ENCODE measurements around the gene AGK. TPM values are rescaled to one million over a fixed set of nuclear protein-coding genes. Genes with fewer than 3 reads are reported as not detected.
"Not testable (repeated sequence)": the region's sequence is repeated elsewhere in the genome, so short reads cannot be mapped to it uniquely, and the experiment has no call there.

The AGK gene
- total and polyA plus RNA-seq, 9 donors = 15.7 to 23.4 (median 18.4) TPM

DNA sequence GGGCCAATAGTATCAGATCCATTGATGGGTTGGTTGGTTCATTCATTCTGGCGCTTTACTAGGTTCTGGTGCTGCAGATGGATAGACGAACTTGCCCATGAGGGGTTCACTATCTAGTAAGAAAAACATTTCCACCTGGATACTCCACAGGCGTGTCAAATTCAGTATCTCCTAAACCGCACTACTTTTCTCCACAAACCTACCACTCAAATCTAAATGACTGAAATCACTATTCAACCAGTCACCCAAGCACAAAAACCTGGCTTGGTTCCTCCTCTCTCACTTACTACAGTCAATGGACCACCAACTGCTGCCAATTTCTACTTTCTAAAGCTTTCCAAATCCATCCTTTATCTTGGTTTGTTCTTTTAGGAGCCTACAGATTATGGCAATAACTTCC lies 572 bp downstream of the AGK start:
- H3K4me1 ChIP-seq (ENCODE audit: control insufficient read depth, insufficient read depth, low read length) = peaks cover 14% of the 10 kb centered on the region
- H3K27me3 ChIP-seq (ENCODE audit: control insufficient read depth, insufficient read depth, low read length) = no peaks in the 10 kb centered on the region
- peak overlapping the region; percentile 71 for H3K4me3 ChIP-seq (ENCODE audit: low read length)
- H3K27ac ChIP-seq (ENCODE audit: low read length) = peak overlapping the region; percentile 42
- peaks cover 8% of the 10 kb centered on the region for H3K36me3 ChIP-seq (ENCODE audit: control insufficient read depth, insufficient read depth, low read length)
- no peak for DNase-seq
- 10% methylated on average over 3 of the region's 4 CpGs for WGBS (ENCODE audit: insufficient coverage)
- H3K9me3 ChIP-seq (replicated peaks; ENCODE audit: control insufficient read depth, low read depth, low read length) = no peaks in the 10 kb centered on the region

DNA sequence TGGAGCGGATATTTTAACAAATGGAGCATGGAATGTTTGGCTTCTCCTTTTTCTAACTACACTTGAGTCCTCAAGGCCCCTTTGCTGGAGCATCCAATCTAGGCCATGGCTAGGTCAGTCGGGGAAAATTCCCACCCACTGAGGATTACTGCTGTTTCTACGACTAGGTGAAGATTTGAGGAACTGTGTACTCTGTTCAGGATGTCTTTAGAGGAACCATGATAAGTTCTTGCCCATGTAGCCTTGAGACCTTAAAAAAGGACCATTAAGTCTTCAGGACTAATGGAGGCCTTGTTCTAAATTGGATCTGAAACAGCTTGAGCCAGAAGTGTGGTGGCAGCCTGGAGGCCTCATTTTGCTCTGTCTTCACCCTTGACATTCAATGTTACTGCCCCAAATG lies 6.2 kb downstream of the AGK start:
- no CpG with 5 or more reads among the region's 3 CpGs for WGBS (ENCODE audit: insufficient coverage)
- Histone ChIP-seq H3K9me3 (replicated peaks; ENCODE audit: control insufficient read depth, low read depth, low read length) (no peaks in the 10 kb centered on the region), H3K4me1 (ENCODE audit: control insufficient read depth, insufficient read depth, low read length) (no peaks in the 10 kb centered on the region), H3K27me3 (ENCODE audit: control insufficient read depth, insufficient read depth, low read length) (no peaks in the 10 kb centered on the region), H3K36me3 (ENCODE audit: control insufficient read depth, insufficient read depth, low read length) (peaks cover 10% of the 10 kb centered on the region), H3K4me3 (ENCODE audit: low read length) (no peak overlapping the region), H3K27ac (ENCODE audit: low read length) (no peak overlapping the region)
- no peak for DNase-seq

DNA sequence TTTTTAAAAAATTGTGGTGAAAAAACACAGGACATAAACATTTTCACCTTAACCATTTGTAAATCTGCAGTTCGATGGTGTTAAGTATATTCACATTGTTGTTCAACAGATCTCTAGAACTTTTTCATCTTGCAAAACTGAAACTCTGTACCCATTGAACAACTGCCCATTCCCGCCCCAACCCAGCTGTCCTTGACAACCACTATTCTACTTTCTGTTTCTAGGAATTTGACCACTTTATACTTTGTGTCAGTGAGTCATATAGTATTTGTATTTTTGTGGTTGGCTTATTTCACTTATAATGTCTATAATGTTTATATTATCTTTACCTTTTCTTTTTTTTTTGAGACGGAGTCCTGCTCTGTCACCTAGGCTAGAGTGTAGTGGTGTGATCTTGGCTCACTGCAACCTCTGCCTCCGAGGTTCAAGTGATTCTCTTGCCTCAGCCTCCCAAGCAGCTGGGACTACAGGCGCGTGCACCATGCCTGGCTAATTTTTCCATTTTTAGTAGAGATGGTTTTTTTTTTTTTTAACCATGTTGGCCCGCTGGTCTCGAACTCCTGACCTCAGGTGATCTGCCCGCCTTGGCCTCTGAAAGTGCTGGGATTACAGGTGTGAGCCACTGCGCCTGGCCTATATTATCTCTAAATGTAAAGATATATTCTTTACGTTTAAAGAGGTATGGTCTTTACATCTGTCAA lies 6.8 kb downstream of the AGK start:
- H3K27me3 ChIP-seq (ENCODE audit: control insufficient read depth, insufficient read depth, low read length); H3K4me1 ChIP-seq (ENCODE audit: control insufficient read depth, insufficient read depth, low read length); H3K9me3 ChIP-seq (replicated peaks; ENCODE audit: control insufficient read depth, low read depth, low read length); H3K27ac ChIP-seq (ENCODE audit: low read length); DNase-seq; H3K4me3 ChIP-seq (ENCODE audit: low read length): not testable (repeated sequence)
- 100% methylated on average over 1 of the region's 11 CpGs for WGBS (ENCODE audit: insufficient coverage)
- peaks cover 12% of the 10 kb centered on the region for H3K36me3 ChIP-seq (ENCODE audit: control insufficient read depth, insufficient read depth, low read length)

DNA sequence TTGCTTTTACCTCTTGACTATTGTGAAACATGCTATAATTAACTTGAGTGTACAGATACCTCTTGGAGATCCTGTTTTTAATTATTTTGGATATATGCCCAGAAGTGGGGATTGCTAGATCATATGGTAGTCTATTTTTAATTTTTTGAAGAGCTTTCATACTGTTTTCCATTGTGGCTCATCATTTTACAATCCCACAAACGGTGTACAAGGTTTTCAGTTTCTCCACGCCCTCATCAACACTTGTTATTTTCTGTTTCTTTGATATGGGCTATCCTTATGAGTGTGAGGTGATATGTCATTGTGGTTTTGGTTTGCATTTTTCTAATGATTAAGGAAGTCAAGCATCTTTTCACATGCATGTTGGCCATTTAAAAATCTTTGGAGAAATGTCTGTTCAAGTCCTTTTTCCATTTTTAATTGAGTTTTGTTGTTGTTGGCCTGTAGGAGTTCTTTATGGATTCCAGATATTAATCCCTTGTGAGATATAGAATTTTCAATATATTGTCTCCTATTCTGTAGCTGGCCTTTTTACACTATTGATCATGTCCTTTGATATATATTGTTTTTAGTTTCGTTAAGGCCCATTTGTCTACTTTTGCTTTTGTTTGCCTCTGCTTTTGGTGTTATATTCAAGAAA lies 7.5 kb downstream of the AGK start:
- no peaks in the 10 kb centered on the region for H3K27me3 ChIP-seq (ENCODE audit: control insufficient read depth, insufficient read depth, low read length)
- DNase-seq = no peak
- no CpG with 5 or more reads among the region's 3 CpGs for WGBS (ENCODE audit: insufficient coverage)
- H3K36me3 ChIP-seq (ENCODE audit: control insufficient read depth, insufficient read depth, low read length) = peaks cover 12% of the 10 kb centered on the region
- H3K4me3 ChIP-seq (ENCODE audit: low read length) = no peak overlapping the region
- no peak overlapping the region for H3K27ac ChIP-seq (ENCODE audit: low read length)
- no peaks in the 10 kb centered on the region for H3K9me3 ChIP-seq (replicated peaks; ENCODE audit: control insufficient read depth, low read depth, low read length)
- H3K4me1 ChIP-seq (ENCODE audit: control insufficient read depth, insufficient read depth, low read length) = no peaks in the 10 kb centered on the region

DNA sequence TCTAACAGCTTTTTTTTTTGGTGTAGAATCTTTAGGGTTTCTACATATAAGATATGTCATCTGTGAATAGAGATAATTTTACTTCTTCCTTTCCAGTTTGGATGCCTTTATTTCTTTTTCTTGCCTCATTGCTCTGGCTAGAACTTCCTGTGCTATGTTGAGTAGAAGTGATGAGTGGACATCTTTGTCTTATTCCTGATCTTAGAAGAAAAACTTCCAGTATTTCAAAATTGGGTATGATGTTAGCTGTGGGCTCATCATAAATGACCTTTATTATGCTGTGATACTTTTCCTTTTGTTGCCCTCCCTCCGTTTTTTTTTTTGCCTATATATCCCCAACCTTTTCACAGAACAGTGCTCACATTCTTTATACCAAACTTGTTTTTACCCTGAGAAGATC lies 8.8 kb downstream of the AGK start:
- H3K27me3 ChIP-seq (ENCODE audit: control insufficient read depth, insufficient read depth, low read length) = no peaks in the 10 kb centered on the region
- no peaks in the 10 kb centered on the region for H3K4me1 ChIP-seq (ENCODE audit: control insufficient read depth, insufficient read depth, low read length)
- no peak overlapping the region for H3K4me3 ChIP-seq (ENCODE audit: low read length)
- WGBS (ENCODE audit: insufficient coverage) = no CpG with 5 or more reads among the region's 1 CpG
- no peak for DNase-seq
- H3K27ac ChIP-seq (ENCODE audit: low read length) = no peak overlapping the region
- peaks cover 12% of the 10 kb centered on the region for H3K36me3 ChIP-seq (ENCODE audit: control insufficient read depth, insufficient read depth, low read length)
- no peaks in the 10 kb centered on the region for H3K9me3 ChIP-seq (replicated peaks; ENCODE audit: control insufficient read depth, low read depth, low read length)

DNA sequence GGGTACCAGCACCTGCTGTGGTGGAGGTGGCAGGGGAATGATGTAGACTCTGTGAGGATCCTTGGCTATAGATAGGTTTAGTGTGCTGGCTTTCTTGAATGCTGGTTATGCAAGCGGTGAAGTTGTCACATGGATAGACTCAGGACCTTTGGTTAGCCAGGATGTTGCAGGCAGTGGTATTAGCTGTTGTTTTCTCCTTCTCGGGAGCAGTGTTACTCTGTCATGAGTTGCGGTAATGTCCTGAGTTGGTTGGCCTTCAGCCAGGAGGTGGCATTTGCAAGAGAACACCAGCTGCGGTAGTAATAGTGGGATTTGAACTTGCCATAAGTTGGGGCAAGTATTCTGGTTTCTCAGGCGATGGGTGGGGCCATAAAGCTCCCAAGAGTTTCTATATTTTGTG lies 10.8 kb downstream of the AGK start:
- WGBS (ENCODE audit: insufficient coverage) = 91% methylated on average over 4 of the region's 5 CpGs
- no peak overlapping the region for H3K27ac ChIP-seq (ENCODE audit: low read length)
- H3K4me3 ChIP-seq (ENCODE audit: low read length) = no peak overlapping the region
- no peaks in the 10 kb centered on the region for H3K27me3 ChIP-seq (ENCODE audit: control insufficient read depth, insufficient read depth, low read length)
- peaks cover 8% of the 10 kb centered on the region for H3K36me3 ChIP-seq (ENCODE audit: control insufficient read depth, insufficient read depth, low read length)
- H3K4me1 ChIP-seq (ENCODE audit: control insufficient read depth, insufficient read depth, low read length) = no peaks in the 10 kb centered on the region
- H3K9me3 ChIP-seq (replicated peaks; ENCODE audit: control insufficient read depth, low read depth, low read length) = no peaks in the 10 kb centered on the region
- no peak for DNase-seq

DNA sequence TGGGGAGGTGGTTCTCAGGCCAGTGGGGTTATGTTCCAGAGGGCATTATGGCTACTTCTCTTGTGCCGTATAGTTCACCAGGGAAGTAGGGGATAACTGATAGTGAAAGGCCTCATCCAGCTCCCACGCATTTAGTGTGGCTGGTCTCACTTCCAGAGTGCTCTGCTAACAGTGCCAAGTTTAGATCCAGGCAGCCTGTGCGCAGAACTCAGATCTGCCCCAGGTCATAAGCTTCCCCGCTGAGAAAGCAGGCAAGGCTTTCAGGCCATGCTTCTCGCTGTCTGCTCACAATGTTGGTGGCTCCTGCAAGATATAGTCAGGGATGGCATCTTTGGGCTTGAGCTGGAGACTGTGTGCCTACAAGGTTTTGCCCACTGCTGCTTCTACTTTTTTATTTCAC lies 11.3 kb downstream of the AGK start:
- WGBS (ENCODE audit: insufficient coverage) = 95% methylated on average over 4 of the region's 5 CpGs
- Histone ChIP-seq H3K9me3 (replicated peaks; ENCODE audit: control insufficient read depth, low read depth, low read length) (no peaks in the 10 kb centered on the region), H3K27ac (ENCODE audit: low read length) (no peak overlapping the region), H3K27me3 (ENCODE audit: control insufficient read depth, insufficient read depth, low read length) (no peaks in the 10 kb centered on the region), H3K36me3 (ENCODE audit: control insufficient read depth, insufficient read depth, low read length) (peaks cover 8% of the 10 kb centered on the region), H3K4me3 (ENCODE audit: low read length) (no peak overlapping the region), H3K4me1 (ENCODE audit: control insufficient read depth, insufficient read depth, low read length) (no peaks in the 10 kb centered on the region)
- DNase-seq = no peak

DNA sequence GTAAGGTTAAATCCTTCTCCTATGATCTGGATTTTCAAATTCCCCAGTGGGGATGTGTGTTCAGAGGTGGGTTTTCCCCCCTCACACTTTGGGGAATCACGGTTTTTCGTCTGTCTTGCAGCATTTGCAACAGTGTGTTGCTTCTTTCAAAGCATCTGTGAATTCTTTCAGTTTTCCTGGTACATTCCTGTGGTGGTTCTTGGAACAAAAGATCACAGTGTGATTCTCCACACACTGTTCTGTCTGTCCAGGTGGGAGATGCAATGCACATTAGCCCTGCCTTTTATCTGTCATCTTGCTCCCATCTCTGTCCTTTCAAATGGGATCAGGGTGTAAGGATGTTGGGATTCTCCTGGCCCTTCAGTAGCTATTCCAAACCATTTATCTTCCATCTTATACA lies 11.8 kb downstream of the AGK start:
- no peak for DNase-seq
- WGBS (ENCODE audit: insufficient coverage) = no CpG with 5 or more reads among the region's 2 CpGs
- Histone ChIP-seq H3K9me3 (replicated peaks; ENCODE audit: control insufficient read depth, low read depth, low read length) (no peaks in the 10 kb centered on the region), H3K27me3 (ENCODE audit: control insufficient read depth, insufficient read depth, low read length) (no peaks in the 10 kb centered on the region), H3K36me3 (ENCODE audit: control insufficient read depth, insufficient read depth, low read length) (peaks cover 9% of the 10 kb centered on the region), H3K27ac (ENCODE audit: low read length) (no peak overlapping the region), H3K4me1 (ENCODE audit: control insufficient read depth, insufficient read depth, low read length) (no peaks in the 10 kb centered on the region), H3K4me3 (ENCODE audit: low read length) (no peak overlapping the region)

DNA sequence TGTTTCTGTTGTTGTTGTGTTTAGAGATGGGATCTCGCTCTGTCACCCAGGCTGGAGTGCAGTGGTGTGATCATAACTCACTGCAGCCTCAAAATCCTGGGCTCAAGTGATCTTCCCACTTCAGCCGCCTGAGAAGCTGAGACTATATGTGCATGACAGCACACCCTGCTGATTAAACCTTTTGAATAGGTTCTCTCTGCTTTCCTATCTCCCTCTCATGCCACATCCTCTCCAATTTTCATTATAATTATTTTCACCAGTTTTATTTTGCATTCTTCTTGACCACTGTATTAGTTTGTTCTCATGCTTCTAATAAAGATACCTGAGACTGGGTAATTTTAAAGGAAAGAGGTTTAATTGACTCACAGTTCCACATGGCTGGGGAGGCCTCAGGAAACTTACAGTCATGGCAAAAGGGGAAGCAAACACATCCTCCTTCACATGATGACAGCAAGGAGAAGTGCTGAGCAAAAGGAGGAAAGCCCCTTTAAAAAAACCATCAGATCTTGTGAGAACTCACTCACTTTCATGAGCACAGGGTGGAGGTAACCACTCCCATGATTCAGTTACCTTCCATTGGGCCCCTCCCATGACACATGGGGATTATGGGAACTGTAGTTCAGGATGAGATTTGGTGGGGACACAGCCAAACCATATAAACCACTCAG lies 12.9 kb downstream of the AGK start:
- Histone ChIP-seq H3K27me3 (ENCODE audit: control insufficient read depth, insufficient read depth, low read length) (no peaks in the 10 kb centered on the region), H3K4me1 (ENCODE audit: control insufficient read depth, insufficient read depth, low read length) (no peaks in the 10 kb centered on the region), H3K4me3 (ENCODE audit: low read length) (no peak overlapping the region), H3K9me3 (replicated peaks; ENCODE audit: control insufficient read depth, low read depth, low read length) (no peaks in the 10 kb centered on the region), H3K36me3 (ENCODE audit: control insufficient read depth, insufficient read depth, low read length) (peaks cover 13% of the 10 kb centered on the region), H3K27ac (ENCODE audit: low read length) (no peak overlapping the region)
- 88% methylated on average over 1 of the region's 2 CpGs for WGBS (ENCODE audit: insufficient coverage)
- no peak for DNase-seq

DNA sequence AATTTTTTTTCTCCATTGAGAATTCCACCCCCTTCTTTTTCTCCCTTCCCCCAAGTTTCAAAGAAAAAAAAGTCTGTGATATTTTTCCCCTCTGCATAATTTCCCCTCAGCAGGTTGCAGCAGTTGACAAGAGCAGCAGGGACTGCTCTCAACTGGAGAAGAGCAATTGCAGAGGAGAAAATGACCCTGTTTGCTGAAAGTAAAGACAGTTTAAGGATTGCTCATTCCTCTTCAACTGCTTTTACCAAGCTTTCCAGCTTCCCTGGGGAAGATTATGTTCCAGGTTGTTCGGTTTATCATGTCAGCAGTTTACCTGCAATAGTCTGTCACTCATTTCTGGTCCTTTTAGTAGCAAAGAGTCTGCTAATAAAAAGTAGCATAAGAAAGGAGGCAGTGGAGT lies 16.2 kb downstream of the AGK start:
- no peak for DNase-seq
- Histone ChIP-seq H3K36me3 (ENCODE audit: control insufficient read depth, insufficient read depth, low read length) (peaks cover 11% of the 10 kb centered on the region), H3K27ac (ENCODE audit: low read length) (no peak overlapping the region), H3K9me3 (replicated peaks; ENCODE audit: control insufficient read depth, low read depth, low read length) (no peaks in the 10 kb centered on the region), H3K4me3 (ENCODE audit: low read length) (no peak overlapping the region), H3K27me3 (ENCODE audit: control insufficient read depth, insufficient read depth, low read length) (no peaks in the 10 kb centered on the region), H3K4me1 (ENCODE audit: control insufficient read depth, insufficient read depth, low read length) (no peaks in the 10 kb centered on the region)
- no CpG with 5 or more reads among the region's 1 CpG for WGBS (ENCODE audit: insufficient coverage)

Data from muscle of leg (tissue), 11 donors.